HG03139 (cell line): Measurements from ENCODE around the gene EOGT.

ENCODE experiments used
- ATAC-seq: cut with Tn5 transposase; IDR thresholded peaks from one replicate; pipeline ENCODE4 v1.9.1; 2021; ENCODE audit not compliant: unreplicated experiment

The EOGT gene

GRCh38 chr3:69009559-69010410, 3.7 kb downstream of the EOGT start:
- no peak for ATAC-seq

GRCh38 chr3:69008980-69009379, 4.5 kb downstream of the EOGT start:
- no peak for ATAC-seq

- ATAC-seq, result no peak
Measured at GRCh38 chr3:69005791-69006482, 7.5 kb downstream of the EOGT start.

GRCh38 chr3:69005071-69005790, 8.3 kb downstream of the EOGT start:
- no peak for ATAC-seq

GRCh38 chr3:69004138-69004537, 9.3 kb downstream of the EOGT start:
- no peak for ATAC-seq

- ATAC-seq, result no peak
Measured at GRCh38 chr3:68999605-69000004, 13.9 kb downstream of the EOGT start.

GRCh38 chr3:68999158-68999557, 14.3 kb downstream of the EOGT start:
- no peak for ATAC-seq

- ATAC-seq, result no peak
Measured at GRCh38 chr3:68997887-68998286, 15.6 kb downstream of the EOGT start.

GRCh38 chr3:68996356-68996995, 17.0 kb downstream of the EOGT start:
- no peak for ATAC-seq

GRCh38 chr3:68988740-68989139, 24.7 kb downstream of the EOGT start:
- no peak for ATAC-seq

GRCh38 chr3:68987322-68987721, 26.2 kb downstream of the EOGT start:
- ATAC-seq, result no peak

GRCh38 chr3:68986496-68987208, 26.8 kb downstream of the EOGT start:
- no peak for ATAC-seq

GRCh38 chr3:68985146-68985790, 28.2 kb downstream of the EOGT start:
- no peak for ATAC-seq

- no peak for ATAC-seq
Measured at GRCh38 chr3:68984011-68984530, 29.4 kb downstream of the EOGT start.

GRCh38 chr3:68977486-68978167, 35.9 kb downstream of the EOGT start:
- ATAC-seq, result no peak

- ATAC-seq, result no peak
Measured at GRCh38 chr3:68974711-68975110, 38.8 kb downstream of the EOGT start.

- no peak for ATAC-seq
Measured at GRCh38 chr3:68973639-68974038, 39.8 kb downstream of the EOGT start.

- ATAC-seq, result no peak
Measured at GRCh38 chr3:68972358-68972979, 41.0 kb downstream of the EOGT start.

GRCh38 chr3:68964694-68965093, 48.8 kb downstream of the EOGT start:
- ATAC-seq, result no peak
